HG03108 (cell line): ENCODE data around the gene PRRT1.
"Not testable (repeated sequence)": the region's sequence is repeated elsewhere in the genome, so short reads cannot be mapped to it uniquely, and the experiment has no call there.

Experiments used
- ATAC-seq: cut with Tn5 transposase; IDR thresholded peaks from one replicate; pipeline ENCODE4 v1.9.1; 2021; ENCODE audit warnings: moderate library complexity; ENCODE audit not compliant: unreplicated experiment

The PRRT1 gene

DNA sequence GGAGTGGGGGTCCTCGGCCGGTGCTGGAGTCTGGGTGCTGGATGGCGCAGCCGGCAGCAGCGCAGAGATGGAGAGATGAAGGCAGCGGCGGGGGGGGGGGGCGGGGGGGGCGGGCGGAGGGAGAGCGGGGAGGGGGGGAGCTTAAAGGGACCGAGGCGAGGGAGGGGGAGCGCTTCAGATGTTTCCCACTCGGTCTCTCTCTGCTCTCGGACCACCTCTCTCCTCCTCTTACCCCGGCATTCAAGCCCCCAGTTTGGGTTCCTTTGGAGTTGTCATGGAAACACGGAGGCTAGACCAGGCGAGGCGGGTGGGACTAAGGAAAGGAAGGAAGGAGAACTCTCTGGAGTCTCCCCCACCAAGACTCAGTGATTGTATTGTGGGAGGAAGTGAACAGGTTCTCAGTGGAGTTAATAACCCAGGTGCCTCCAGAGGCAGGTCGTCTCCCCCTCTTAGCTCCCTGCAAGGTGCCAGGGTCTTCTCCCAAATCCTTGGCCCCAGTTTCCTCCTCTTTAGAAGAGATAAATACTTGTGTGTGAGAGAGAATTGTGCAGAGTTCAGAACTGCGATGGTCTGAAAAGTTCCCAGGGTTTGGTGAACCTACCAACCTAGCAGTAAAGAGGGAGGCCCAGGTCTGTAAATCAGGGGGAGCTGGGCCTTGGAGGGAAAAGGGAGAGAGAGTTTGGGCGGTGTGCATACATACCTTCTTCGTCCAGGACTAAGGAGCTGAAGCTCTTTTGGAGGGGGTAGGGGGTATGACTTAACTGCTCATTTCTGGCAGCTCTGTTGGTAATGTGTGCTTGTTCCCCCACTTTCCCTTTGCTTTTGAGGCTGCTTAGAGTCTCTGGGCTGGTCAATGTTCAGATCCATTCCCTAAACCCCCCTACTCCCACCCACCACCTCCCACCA, at the start of gene PRRT1:
Gene PRRT1 (minus strand): TSS at position 77 of the 906 bp plus-strand sequence. CDS start 112 bp downstream, outside the sequence.
- ATAC-seq, result no peak

DNA sequence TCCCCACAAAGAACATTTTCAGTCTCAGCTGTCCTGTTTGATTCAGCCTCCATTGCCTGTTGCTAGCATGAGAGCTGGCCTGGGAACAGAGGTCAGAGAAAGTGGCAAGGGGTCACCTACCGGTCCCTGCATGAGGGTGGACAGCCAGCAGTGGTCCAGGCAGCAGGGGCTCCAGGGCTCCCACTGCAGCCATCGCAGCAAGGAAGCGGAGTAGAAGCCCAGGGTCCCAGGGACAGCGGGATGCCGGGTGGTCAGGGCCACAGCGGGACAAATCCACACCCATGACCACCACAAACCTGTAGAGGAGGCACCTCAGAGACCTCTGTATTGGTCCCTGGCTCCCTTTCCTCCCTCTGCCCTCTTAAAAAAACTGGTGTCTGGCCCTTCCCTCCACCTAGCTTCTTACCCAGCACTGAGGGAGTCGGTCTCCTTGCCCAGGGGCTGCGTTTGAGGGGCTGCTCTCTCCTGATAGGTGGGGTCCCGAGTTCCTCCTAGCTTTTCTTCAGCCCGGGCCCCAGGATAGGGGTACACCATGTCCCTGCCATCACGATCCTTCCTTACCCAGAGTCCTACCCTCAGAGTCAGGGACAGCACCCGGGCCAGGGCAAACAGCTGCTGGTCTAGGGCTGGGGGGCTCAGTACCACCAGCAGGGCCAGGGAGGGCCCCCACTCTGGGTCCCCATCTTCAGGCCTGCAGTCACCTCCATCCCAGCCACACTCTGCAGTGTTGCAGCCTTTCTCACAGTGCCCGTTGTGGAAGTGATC, 49.2 kb upstream of the PRRT1 start:
- ATAC-seq, result no peak

DNA sequence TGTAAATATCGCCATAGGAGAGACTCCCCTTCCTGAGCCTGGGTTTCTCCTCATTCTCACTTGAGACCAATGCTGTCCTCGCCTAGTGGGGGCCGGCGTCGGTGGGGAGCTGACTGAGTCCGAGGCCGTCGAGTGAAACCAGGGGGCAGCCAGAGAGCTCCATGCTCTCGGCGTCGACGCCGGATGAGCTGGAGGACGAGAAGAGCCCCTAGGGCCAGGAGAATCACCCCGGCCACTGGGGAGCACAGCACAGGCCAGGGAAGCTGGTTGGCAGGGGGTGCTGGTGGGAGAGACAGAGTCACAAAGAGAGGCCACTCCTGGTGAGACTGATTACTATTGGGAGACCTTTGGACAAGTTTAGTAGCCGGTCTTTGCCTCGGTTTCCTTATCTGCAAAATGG, 47.1 kb upstream of the PRRT1 start:
- no peak for ATAC-seq

GRCh38 chr6:32198345-32198696, 46.6 kb upstream of the PRRT1 start:
- ATAC-seq, result no peak

DNA sequence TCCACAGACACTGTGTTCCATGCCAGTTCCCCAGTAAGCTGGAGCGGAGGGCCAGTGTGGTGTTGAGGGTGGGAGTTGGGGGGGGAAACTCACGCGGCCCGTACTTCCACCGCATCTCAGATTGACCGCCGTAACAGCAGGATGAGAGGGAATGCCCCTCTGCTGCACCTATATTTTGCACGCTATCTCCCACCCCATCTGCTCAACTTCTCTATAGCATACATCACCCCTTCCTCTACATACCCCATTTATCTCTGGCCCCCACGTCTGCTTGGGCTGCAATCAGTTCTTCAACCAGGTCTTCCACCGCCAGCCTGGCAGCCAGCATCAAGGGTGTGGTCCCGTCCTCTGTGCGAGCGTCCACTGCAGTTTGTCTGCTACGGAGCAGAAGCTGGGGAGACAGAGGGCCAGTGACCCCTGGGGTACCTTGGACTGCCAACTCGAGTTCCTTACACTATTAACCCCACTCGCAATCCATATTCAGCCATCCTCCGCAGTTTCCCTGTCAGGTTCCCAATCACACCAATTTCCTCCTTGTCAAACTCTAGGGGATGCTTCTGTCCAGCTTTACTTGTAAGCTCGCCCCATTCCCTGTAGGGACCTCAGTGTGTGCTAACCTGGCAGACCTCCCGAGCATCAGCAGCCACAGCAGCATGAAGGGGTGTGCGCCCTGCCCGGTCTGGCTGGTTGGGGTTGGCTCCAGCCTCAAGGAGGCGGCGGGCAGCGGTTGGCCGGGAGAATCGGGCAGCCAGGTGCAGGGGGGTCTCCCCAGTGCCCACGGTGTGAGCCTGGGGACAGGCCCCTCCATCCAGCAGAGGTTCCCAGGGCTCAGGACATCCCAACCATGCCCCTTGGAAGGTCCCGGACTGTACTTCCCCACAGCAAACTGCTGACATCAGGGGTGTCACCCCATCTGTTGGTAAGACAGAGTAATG, 45.2 kb upstream of the PRRT1 start:
- no peak for ATAC-seq

- peak; percentile 78 for ATAC-seq
Observed at GRCh38 chr6:32195902-32196681, 44.4 kb upstream of the PRRT1 start.

DNA sequence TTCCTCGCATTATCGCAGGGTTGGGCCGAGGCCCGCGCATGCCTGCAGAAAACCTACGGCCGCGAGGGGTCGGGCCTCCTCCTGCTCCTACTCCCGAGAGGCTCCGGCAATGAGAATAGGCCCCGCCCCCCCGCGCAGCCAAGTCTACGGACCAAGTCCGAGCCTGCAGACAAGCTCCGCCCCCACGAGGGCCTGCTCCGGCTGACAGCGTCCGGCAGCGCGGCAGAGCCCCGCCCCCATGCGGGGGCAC, 43.8 kb upstream of the PRRT1 start:
- ATAC-seq, result peak; percentile 67

DNA sequence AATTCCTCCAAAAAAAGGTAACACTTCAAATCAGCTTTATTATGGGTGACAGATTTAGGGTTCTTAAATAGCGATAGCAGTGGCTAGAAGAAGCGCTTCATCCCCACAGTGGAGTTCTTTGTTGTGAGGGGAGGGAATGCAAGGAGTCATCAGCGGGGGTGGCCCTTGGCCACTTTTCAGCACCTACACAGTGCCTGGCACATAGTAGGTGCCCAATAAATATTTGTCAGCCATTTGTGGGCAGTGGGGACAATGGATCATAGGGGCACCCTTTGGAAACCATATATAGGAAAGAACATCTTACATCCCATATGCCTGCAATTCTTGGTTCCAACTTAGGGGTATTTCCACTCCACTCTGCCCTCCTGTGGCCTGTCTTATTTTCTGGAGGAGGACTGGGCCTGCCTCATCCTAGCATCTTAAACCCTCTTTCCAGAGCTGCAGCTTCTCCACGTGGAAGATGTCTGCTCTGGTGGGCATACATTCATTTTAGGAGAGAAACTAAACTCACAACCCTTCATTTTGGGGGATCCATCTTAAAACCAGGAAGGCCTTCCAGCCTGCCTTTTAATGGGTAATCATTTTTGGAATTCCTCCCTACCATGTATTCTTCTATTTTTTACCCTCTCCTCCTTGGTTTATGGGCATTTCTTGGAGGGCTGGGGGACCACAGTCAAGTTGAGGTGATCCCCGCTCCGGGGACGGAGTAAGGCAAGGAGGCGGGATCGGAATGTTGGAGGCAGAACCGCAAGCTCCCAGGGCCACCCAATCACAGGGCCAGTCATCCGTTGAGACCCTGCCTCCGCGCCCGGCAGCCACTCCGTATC, 43.3 kb upstream of the PRRT1 start:
- ATAC-seq, result no peak

- ATAC-seq, result no peak
Observed at GRCh38 chr6:32194388-32194787, 42.6 kb upstream of the PRRT1 start.

- ATAC-seq, result not testable (repeated sequence)
Observed at GRCh38 chr6:32193096-32193495, 41.4 kb upstream of the PRRT1 start.

DNA sequence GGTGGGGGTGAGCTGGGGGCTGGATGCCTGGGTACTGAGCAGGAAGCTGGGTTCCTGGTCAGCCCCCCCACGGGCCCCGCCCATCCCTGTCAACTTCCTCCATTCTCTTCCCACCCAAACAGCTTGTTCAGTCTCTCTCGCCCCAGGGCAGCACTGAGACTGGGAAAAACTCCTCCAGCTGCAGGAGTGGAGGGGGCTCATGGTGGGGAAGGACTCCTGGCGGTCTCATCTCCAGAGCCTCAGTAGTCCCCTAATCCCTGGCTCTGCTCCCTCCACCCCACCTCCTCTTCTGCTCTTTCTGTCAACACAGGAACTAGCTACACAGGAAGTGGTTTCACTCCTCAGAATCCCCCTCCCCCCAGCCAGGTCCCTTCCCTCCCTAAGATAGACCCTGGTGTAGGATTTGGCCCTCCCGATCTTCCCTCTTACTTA, 40.9 kb upstream of the PRRT1 start, which contains the start of gene GPSM3:
Gene GPSM3 (minus strand): TSS at position 36 of the 432 bp plus-strand sequence. CDS start 130 bp downstream, outside the sequence.
- no peak for ATAC-seq

DNA sequence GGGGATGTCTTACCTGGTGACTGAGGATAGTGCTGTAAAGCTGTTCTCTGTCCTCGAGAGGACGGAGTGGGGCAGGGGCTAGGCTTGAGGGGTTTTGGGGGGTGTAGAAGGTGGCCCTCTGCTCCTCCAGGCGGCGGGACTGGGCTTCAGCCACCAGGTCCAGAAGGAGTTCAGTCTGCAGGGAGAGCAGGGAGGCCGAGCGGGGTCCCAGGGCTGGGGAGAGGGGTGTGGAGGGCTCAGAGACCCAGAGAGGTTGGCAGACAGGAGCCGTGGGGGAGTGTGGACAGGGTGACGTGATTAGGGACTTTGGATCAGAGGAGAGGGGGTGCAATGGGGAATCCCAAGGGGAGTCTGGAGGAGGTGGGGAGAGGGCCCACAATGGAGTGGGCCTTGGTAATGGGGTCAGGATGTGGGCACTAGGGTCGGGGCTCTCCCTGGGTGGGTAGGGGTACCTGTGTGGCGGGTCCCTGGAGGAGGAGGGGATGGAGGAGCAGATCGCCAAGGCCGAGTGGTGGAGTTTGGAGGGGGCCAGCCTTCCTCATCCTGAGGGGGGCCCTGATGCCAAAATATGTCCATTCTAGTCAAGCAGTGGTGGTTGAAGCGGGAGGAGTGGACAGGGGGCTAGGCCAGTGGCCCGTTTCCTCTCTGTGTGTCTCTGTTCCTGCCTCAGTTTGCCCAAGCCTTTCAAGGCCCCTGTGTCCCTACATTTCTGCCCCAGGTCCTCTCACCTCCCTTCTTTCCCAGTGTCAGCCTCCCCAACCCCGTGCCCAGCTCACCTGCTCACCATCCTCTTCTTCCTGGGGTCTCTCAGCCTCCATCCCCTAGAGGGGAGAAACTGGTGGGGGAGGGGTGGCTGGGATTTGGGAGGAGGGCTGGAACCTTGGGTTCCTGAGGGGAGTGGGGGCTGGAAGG, 40.2 kb upstream of the PRRT1 start:
- ATAC-seq, result no peak

GRCh38 chr6:32190911-32191677, 39.4 kb upstream of the PRRT1 start:
- no peak for ATAC-seq

DNA sequence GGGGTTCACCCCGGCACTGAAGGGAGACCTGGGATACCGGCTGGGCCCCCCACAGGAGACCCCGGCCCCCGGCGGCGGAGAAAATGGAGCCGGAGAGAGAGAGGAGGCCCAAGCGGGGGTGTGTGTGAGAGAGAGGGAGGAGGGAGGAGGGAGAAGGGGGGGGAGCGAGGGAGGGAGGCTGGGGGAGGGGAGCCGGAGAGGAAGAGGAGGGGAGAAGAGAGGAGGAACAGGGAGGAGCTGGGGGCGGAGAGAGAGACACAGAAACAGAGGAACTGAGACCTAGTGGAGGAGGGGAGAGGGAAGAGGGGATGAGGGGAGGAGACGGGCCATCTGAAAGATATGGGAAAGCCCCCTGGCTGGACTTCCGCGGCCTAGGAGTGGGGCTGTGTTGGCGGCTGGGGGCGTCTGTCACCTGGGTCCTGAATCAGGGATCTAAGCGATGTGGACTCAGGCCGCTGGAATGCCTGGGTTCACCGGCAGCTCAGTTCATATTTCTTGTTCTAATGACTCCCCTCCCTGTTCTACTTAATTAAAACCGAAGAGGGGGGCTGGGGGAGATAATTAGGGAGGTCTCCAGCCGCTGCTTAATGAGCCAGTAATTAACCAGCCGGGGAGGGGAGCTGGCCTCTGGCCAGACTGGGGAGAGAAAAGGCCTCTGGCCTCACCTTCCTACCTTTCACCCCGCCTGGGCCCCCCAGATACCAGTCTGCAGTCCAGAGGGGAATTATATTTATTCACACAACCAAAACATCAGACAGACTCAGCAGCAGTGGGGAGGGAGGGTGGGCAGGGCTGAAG, 38.5 kb upstream of the PRRT1 start, which contains the start of gene PBX2:
Gene PBX2 (minus strand): TSS at position 149 of the 798 bp plus-strand sequence. CDS start 287 bp downstream, outside the sequence.
- peak; percentile 51 for ATAC-seq

GRCh38 chr6:32189742-32190053, 38.0 kb upstream of the PRRT1 start:
- ATAC-seq, result no peak

- no peak for ATAC-seq
Observed at GRCh38 chr6:32189069-32189741, 37.5 kb upstream of the PRRT1 start.
